Cardiac muscle cell (in vitro differentiated cells and primary cell): ENCODE results near the gene ATP1B4. TPM values are rescaled to one million over a fixed set of nuclear protein-coding genes. Genes with fewer than 3 reads are reported as not detected.
A peak's percentile ranks its signal among the peaks of the same experiment; 100 is the strongest.

Source experiments
- DNase-seq, 2 donors: peaks; one replicate each; pipeline versions ENCODE4 v3.0.0 to v3.0.0-alpha.2; 2010 to 2017; ENCODE audit warnings: low read depth in 1 of 2, low spot score in 1 of 2
- H3K27ac ChIP-seq: fragments of 200-600 bp; sonication (generic); 2 replicates; pipeline ENCODE4 v1.5.1; 2016
- H3K27me3 ChIP-seq: fragments of 200-600 bp; sonication (generic); 2 replicates; pipeline ENCODE4 v1.6.0; 2016; ENCODE audit warnings: control low read depth
- H3K36me3 ChIP-seq: fragments of 200-600 bp; sonication (generic); 2 replicates; pipeline ENCODE4 v1.5.1; 2016; ENCODE audit warnings: control low read depth
- H3K4me1 ChIP-seq: fragments of 200-600 bp; sonication (generic); 2 replicates; pipeline ENCODE4 v1.8.1; 2017; ENCODE audit warnings: low read depth, mild to moderate bottlenecking, mixed run types
- H3K4me3 ChIP-seq: fragments of 200-600 bp; sonication (generic); 2 replicates; pipeline ENCODE4 v1.5.1; 2016; ENCODE audit warnings: mild to moderate bottlenecking
- H3K9me3 ChIP-seq: fragments of 200-600 bp; sonication (generic); 2 replicates; pipeline ENCODE4 v1.5.1; 2017; ENCODE audit warnings: low read depth, mild to moderate bottlenecking, control low read depth
- CTCF ChIP-seq: IDR thresholded peaks from 2 replicates; pipeline ENCODE4 v1.5.1; 2012; ENCODE audit warnings: low read depth, mild to moderate bottlenecking, low read length
- polyA plus RNA-seq: library from polyadenylated mRNA; unstranded; fragments of >200 nt; fragmentation: Nextera tagmentation; extraction: Ambion mirVana; gene quantifications from 2 replicates; pipeline ENCODE4 v1.2.1, GENCODE V29; 2016
- total RNA-seq: library from RNA; depleted of rRNA; stranded (reverse); fragments of >200 nt; gene quantifications from 2 replicates; pipeline ENCODE4 v1.2.3, GENCODE V29; 2016

Gene ATP1B4
- total and polyA plus RNA-seq, 2 experiments from 2014 or later: 0.34 to 0.45 TPM

DNA sequence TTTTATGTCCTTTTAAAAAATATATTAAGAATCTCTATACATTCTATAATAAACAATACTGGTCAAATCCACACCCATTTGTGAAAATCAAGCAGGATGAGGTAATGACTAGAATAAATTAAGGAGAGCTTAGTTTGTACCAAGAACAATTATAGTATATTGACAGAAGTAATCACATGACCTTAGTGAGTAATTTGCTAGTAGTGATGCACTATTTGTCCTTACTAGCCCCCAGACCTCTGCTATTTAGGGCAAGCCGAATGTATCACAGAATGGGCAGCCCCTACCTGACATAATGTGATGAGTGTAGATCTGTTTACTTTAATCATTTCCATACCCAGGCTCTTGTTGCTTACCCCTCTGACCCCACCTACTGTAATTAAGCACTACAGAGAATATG is 15.8 kb downstream of the ATP1B4 start:
- no peak for TF ChIP-seq CTCF
- peaks cover 7% of the 10 kb centered on the region for H3K4me1 ChIP-seq
- no peak overlapping the region for H3K4me3 ChIP-seq
- no peaks in the 10 kb centered on the region for H3K9me3 ChIP-seq
- H3K27me3 ChIP-seq: no peaks in the 10 kb centered on the region
- no peak overlapping the region for H3K27ac ChIP-seq
- H3K36me3 ChIP-seq: no peaks in the 10 kb centered on the region
- DNase-seq: no peak

- H3K9me3 ChIP-seq: no peaks in the 10 kb centered on the region
- H3K4me1 ChIP-seq: peaks cover 7% of the 10 kb centered on the region
- no peaks in the 10 kb centered on the region for H3K27me3 ChIP-seq
- H3K4me3 ChIP-seq: no peak overlapping the region
- no peak for TF ChIP-seq CTCF
- DNase-seq: no peak
- no peak overlapping the region for H3K27ac ChIP-seq
- H3K36me3 ChIP-seq: no peaks in the 10 kb centered on the region
Observed at GRCh38 chrX:120378570-120378969, 16.7 kb downstream of the ATP1B4 start.

DNA sequence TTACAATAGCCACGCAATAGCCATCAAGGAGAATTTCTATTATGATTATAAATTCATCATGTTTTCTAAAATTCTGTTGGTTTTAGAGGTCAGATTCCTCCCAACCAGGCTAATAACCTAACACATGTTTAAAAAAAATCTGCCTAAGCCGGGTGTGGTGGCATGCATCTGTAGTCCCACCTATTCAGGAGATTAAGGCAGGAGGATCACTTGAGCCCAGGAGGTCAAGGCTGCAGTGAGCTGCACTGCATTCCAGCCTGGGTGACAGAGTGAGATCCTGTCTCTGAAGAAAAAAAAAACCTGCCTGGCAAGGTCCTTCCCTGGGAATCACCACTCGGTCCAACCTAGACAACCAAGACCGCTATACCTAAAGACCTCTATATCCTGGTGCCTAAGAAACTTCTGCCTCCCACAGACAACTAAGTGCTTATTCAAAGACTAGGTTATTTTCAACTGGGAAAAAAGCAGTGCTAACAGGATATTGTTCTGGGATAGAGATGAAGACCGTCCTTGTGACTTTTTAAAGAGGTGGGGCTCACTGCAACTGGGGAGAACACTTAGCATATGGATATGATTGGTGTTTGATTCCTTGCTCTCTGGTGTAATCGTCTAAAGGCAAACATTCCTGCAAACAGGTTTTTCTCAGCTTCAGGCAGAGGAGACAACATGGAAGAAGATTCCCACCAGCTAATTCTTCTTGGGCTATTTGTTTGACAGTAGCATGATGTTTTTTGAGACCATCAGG is 18.2 kb downstream of the ATP1B4 start:
- peaks cover 7% of the 10 kb centered on the region for H3K4me1 ChIP-seq
- H3K27ac ChIP-seq: no peak overlapping the region

GRCh38 chrX:120380699-120381098 is 18.8 kb downstream of the ATP1B4 start:
- Histone ChIP-seq H3K36me3 (no peaks in the 10 kb centered on the region), H3K9me3 (no peaks in the 10 kb centered on the region), H3K4me3 (no peak overlapping the region), H3K4me1 (peaks cover 7% of the 10 kb centered on the region), H3K27ac (no peak overlapping the region), H3K27me3 (no peaks in the 10 kb centered on the region)
- peak; percentile 6 for TF ChIP-seq CTCF
- DNase-seq: no peak

More for the DNA sequence above, 18.2 kb downstream of the ATP1B4 start:
- TF ChIP-seq CTCF: no peak
- DNase-seq: no peak
- Histone ChIP-seq H3K9me3 (no peaks in the 10 kb centered on the region), H3K27me3 (no peaks in the 10 kb centered on the region), H3K4me3 (no peak overlapping the region), H3K36me3 (no peaks in the 10 kb centered on the region)

GRCh38 chrX:120401301-120401700 is 39.4 kb downstream of the ATP1B4 start:
- Histone ChIP-seq H3K27me3 (no peaks in the 10 kb centered on the region), H3K4me1 (no peaks in the 10 kb centered on the region), H3K9me3 (no peaks in the 10 kb centered on the region), H3K4me3 (no peak overlapping the region), H3K36me3 (no peaks in the 10 kb centered on the region), H3K27ac (no peak overlapping the region)
- peak in 1 of 2 donors; percentile 2 for DNase-seq
- TF ChIP-seq CTCF: no peak
